AG10803 (cell line): ENCODE results near the gene HOXA5.

Source experiments
- DNase-seq: peaks from one replicate; pipeline ENCODE4 v3.0.0; 2010; ENCODE audit warnings: low read depth
- H3K4me3 ChIP-seq: 2 replicates; pipeline ENCODE4 v1.5.1; 2011; ENCODE audit warnings: mild to moderate bottlenecking, low read length, control low read depth
- TF ChIP-seq, protein P1 (sequence below): conservative IDR thresholded peaks from 2 replicates; pipeline ENCODE4 v1.5.1; 2011; ENCODE audit warnings: mild to moderate bottlenecking, low read length, control low read depth, inconsistent platforms

The HOXA5 gene

DNA sequence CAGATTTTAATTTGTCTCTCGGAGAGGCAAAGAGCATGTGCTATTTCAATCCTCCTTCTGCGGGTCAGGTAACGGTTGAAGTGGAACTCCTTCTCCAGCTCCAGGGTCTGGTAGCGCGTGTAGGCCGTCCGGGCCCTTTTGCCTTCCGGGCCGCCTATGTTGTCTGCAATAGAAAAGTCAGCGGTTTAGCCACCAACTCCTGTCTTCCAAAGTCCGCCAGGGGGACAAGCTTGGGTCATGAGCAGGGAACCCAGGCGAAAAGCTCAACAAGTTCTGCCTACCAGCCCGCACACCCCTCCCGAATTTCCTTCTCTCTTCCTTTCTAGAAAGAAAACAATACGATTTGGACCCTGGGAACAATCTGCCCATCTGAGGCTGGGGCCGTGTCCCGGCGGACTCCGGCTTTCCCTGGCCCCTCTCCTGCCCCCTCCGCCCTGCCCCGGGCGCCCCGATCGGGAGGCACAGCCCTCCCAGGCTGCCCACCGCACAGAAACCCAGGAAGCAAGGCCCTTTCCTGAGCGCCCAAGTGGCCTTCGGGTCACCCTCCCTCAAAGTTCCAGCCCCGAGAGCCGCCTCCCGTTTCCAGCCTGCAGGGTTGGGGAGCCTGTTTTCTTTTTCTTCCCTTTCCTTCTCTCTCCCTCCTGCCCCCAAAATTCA is 1.4 kb downstream of the HOXA5 start:
- TF ChIP-seq, protein P1, sequence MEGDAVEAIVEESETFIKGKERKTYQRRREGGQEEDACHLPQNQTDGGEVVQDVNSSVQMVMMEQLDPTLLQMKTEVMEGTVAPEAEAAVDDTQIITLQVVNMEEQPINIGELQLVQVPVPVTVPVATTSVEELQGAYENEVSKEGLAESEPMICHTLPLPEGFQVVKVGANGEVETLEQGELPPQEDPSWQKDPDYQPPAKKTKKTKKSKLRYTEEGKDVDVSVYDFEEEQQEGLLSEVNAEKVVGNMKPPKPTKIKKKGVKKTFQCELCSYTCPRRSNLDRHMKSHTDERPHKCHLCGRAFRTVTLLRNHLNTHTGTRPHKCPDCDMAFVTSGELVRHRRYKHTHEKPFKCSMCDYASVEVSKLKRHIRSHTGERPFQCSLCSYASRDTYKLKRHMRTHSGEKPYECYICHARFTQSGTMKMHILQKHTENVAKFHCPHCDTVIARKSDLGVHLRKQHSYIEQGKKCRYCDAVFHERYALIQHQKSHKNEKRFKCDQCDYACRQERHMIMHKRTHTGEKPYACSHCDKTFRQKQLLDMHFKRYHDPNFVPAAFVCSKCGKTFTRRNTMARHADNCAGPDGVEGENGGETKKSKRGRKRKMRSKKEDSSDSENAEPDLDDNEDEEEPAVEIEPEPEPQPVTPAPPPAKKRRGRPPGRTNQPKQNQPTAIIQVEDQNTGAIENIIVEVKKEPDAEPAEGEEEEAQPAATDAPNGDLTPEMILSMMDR: no peak
- no peak for DNase-seq
- peak overlapping the region; percentile 56 for H3K4me3 ChIP-seq

DNA sequence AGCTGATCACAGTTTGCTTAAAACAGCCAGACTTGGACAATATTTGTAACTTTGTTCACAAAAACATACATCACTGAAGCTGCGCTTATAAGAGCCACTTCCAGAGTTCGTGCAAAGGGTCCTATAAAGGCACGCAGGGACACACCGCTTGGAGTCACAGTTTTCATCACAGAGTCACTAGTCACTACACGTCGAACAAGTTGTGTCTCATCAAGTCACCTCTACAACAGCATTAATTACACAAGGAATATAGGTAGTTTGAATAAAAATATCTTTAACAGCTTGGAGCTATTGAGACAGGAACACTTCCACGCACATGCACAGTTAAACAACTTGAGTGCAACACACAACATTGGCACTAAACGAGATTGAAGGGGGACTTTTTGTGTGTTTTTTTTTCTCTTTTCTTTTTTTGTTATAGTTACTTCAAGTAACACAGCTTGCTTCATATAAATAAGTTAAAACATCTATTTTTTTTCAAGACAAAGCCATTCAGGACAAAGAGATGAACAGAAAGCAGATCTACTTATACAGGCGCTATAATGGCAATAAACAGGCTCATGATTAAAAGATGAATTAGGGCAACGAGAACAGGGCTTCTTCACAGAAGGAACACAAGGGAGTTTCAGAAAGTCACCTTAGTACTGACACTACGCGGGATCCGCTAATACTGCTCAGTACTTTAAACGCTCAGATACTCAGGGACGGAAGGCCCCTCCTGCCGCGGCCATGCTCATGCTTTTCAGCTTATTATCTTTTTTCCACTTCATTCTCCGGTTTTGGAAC is 2.2 kb downstream of the HOXA5 start:
- H3K4me3 ChIP-seq: no peak overlapping the region
- TF ChIP-seq, protein P1: no peak
- DNase-seq: no peak

DNA sequence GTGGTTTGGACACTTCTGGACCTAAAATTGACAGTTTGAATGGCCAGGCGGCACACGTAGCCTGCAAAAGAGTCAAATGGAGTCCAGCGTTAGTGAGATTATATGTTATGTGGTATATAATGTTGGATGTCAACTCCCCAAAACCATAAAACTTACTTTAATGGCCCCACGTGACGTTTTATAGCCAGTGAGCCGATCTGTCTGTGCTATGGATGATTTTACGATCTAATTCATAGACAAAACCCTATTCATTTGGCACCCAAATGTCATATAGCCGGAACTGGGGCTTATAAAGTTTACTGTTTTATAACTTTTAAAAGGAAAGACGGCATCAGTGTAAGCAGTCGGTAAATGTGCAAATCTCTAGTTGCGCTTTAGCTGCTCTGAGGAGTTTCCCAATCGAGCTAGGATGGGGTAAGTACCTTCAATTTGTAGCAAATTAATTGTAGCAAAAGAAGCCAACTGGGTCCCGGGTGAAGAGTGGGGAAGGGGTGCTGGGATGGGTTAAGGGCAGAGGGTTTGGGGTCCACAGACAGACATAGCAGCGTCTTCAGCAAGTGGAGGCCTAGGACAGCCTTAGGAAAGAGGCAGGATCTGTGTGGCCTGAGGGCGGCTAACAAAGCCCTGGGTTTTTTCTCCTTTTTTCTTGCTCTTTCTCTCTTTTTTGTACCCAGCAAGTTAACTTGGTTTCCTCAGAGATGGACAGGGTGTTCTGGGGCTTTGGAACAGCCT is 3.2 kb downstream of the HOXA5 start:
- no peak overlapping the region for H3K4me3 ChIP-seq
- TF ChIP-seq, protein P1: no peak
- no peak for DNase-seq

DNA sequence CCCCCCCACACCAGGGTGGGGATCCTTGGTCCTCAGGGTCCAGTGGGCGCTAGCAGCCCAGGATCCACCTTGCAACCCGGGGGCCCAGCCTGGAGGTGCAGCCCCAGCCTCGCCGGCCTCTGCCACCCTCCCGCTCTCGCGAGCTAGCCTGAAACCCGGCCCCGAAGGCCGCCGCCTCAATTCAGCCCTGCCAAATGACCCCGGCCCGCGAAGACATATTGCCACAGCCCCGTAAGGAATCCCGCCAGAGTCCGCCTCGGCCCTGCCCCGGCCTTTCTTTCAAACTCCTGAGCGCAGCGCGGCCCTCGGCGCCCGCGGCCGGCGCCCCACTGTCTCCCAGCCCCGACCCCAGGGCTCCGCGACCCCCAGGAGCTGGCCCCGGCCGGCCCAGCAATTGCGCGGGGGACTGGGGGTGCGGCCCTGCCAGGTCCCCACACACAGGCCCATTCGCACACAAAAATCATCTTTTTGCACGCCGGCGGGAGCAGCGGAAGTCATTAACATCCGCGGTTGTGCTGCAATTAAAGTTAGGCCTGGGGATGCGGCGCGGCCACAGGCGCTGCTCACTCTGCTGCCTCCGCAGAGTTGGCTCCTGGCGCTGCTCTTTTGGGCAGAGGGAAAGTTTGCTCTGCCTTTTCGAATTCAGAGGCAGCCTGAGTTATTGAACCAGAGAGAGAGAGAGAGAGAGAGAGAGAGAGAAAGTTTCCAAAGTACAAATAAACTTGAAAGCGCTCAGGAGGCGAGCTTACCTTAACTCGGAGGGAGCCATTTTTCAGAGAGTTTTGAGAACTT is 4.0 kb downstream of the HOXA5 start:
- no peak for DNase-seq
- TF ChIP-seq, protein P1: no peak
- H3K4me3 ChIP-seq: no peak overlapping the region

DNA sequence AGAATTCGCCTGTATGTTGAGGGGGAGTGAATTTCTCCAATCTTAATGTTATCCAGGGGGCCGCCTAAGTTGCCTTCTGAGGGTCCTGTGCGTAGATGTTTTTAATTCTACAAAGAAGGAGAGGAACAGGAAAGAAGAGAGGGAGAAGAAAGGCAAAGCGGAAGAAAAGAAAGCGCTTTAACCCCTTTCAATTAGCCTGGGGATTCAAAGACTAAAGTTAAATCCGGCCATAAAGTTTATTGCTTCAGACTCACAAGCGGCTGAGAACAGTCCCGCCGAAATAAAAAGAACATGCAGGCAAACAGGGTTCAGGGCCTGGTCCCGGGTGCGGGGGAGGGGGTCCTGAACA is 4.5 kb downstream of the HOXA5 start:
- TF ChIP-seq, protein P1: no peak
- H3K4me3 ChIP-seq: no peak overlapping the region

DNA sequence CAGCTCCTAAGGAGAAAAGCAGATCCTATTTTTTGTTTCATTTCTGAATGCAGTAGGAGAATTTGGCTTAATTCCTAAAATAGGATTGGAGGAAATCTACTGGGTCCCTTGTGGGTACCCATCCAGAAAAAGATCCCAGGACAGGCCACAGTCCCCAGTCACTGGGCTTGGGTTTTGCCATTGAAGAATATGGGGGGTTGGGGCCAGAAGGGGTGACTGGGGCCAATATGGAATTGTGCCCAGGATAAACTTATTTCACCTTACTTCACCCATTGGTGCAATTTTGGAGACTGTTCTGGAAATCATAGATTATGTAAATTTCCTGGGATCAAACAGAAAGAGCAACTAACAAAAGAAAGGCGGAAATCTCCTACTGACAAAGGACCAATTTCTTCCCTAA is 5.0 kb downstream of the HOXA5 start:
- no peak overlapping the region for H3K4me3 ChIP-seq
- DNase-seq: no peak
- TF ChIP-seq, protein P1: no peak

More for the DNA sequence above, 4.5 kb downstream of the HOXA5 start:
- no peak for DNase-seq
